HEK293 (cell line): Measurements from ENCODE around the gene DR1.

Experiments used
- AEBP2 ChIP-seq: fragments of 450-650 bp; formaldehyde crosslinking; IDR thresholded peaks from 2 replicates; pipeline ENCODE4 v1.5.1; 2016; ENCODE audit warnings: missing biosample characterization, missing genetic modification characterization, borderline replicate concordance
- ATF2 ChIP-seq: fragments of 450-650 bp; formaldehyde crosslinking; IDR thresholded peaks from 2 replicates; pipeline ENCODE4 v1.5.1; 2016; ENCODE audit warnings: missing biosample characterization, missing genetic modification characterization, low read depth
- GLI2 ChIP-seq: fragments of 450-650 bp; formaldehyde crosslinking; IDR thresholded peaks from 2 replicates; pipeline ENCODE4; 2017; ENCODE audit warnings: missing biosample characterization, missing genetic modification characterization, low read depth, borderline replicate concordance
- MZF1 ChIP-seq: fragments of 450-650 bp; formaldehyde crosslinking; IDR thresholded peaks from 2 replicates; pipeline ENCODE4 v1.5.1; 2017; ENCODE audit warnings: missing biosample characterization, missing genetic modification characterization, borderline replicate concordance
- OVOL3 ChIP-seq: fragments of 450-650 bp; formaldehyde crosslinking; IDR thresholded peaks from 2 replicates; pipeline ENCODE4 v1.5.1; 2016; ENCODE audit warnings: missing biosample characterization, missing genetic modification characterization
- SP7 ChIP-seq: fragments of 450-650 bp; formaldehyde crosslinking; IDR thresholded peaks from 2 replicates; pipeline ENCODE4 v1.5.1; 2016; ENCODE audit warnings: missing biosample characterization, missing genetic modification characterization
- WT1 ChIP-seq: fragments of 450-650 bp; formaldehyde crosslinking; IDR thresholded peaks from 2 replicates; pipeline ENCODE4 v1.5.1; 2016; ENCODE audit warnings: missing biosample characterization, missing genetic modification characterization
- ZBTB26 ChIP-seq: fragments of 450-650 bp; formaldehyde crosslinking; optimal IDR thresholded peaks from 2 replicates; pipeline ENCODE3; 2016; ENCODE audit warnings: missing biosample characterization, mild to moderate bottlenecking, missing genetic modification characterization
- ZNF138 ChIP-seq: fragments of 450-650 bp; formaldehyde crosslinking; IDR thresholded peaks from 2 replicates; pipeline ENCODE4 v1.5.1; 2016; ENCODE audit warnings: missing biosample characterization, missing genetic modification characterization, borderline replicate concordance
- ZNF19 ChIP-seq: fragments of 450-650 bp; formaldehyde crosslinking; IDR thresholded peaks from 2 replicates; pipeline ENCODE4; 2016; ENCODE audit warnings: missing biosample characterization, missing genetic modification characterization, low read depth
- ZNF211 ChIP-seq: fragments of 450-650 bp; formaldehyde crosslinking; IDR thresholded peaks from 2 replicates; pipeline ENCODE4 v1.5.1; 2016; ENCODE audit warnings: low read depth, missing biosample characterization, missing genetic modification characterization
- ZNF23 ChIP-seq: fragments of 450-650 bp; formaldehyde crosslinking; IDR thresholded peaks from 2 replicates; pipeline ENCODE4 v1.5.1; 2016; ENCODE audit warnings: missing biosample characterization, missing genetic modification characterization, borderline replicate concordance
- ZNF239 ChIP-seq: fragments of 450-650 bp; formaldehyde crosslinking; IDR thresholded peaks from 2 replicates; pipeline ENCODE4 v1.5.1; 2016; ENCODE audit warnings: missing biosample characterization, missing genetic modification characterization
- ZNF302 ChIP-seq: fragments of 450-650 bp; formaldehyde crosslinking; IDR thresholded peaks from 2 replicates; pipeline ENCODE4 v1.5.1; 2016; ENCODE audit warnings: missing biosample characterization, missing genetic modification characterization, low read depth
- ZNF501 ChIP-seq: fragments of 450-650 bp; formaldehyde crosslinking; IDR thresholded peaks from 2 replicates; pipeline ENCODE4 v1.5.1; 2016; ENCODE audit warnings: missing biosample characterization, missing genetic modification characterization
- ZNF510 ChIP-seq: fragments of 450-650 bp; formaldehyde crosslinking; IDR thresholded peaks from 2 replicates; pipeline ENCODE4 v1.5.1; 2018; ENCODE audit warnings: mild to moderate bottlenecking, missing genetic modification characterization, missing biosample characterization; ENCODE audit not compliant: insufficient replicate concordance
- ZNF529 ChIP-seq: fragments of 450-650 bp; formaldehyde crosslinking; IDR thresholded peaks from 2 replicates; pipeline ENCODE4 v1.5.1; 2017; ENCODE audit warnings: missing genetic modification characterization, missing biosample characterization; ENCODE audit not compliant: insufficient replicate concordance
- ZNF544 ChIP-seq: fragments of 450-650 bp; formaldehyde crosslinking; IDR thresholded peaks from 2 replicates; pipeline ENCODE4 v1.5.0; 2017; ENCODE audit warnings: missing biosample characterization, missing genetic modification characterization
- ZNF555 ChIP-seq: fragments of 450-650 bp; formaldehyde crosslinking; conservative IDR thresholded peaks from 2 replicates; pipeline ENCODE4 v1.5.1; 2017; ENCODE audit warnings: missing biosample characterization, mild to moderate bottlenecking, missing genetic modification characterization, inconsistent platforms
- ZNF560 ChIP-seq: fragments of 450-650 bp; formaldehyde crosslinking; IDR thresholded peaks from 2 replicates; pipeline ENCODE4 v1.5.1; 2017; ENCODE audit warnings: missing biosample characterization, missing genetic modification characterization, borderline replicate concordance
- ZNF596 ChIP-seq: fragments of 450-650 bp; IDR thresholded peaks from 2 replicates; pipeline ENCODE4 v1.5.0; 2018; ENCODE audit warnings: missing biosample characterization, mild to moderate bottlenecking, missing genetic modification characterization, moderate library complexity
- ZNF610 ChIP-seq: fragments of 450-650 bp; formaldehyde crosslinking; IDR thresholded peaks from 2 replicates; pipeline ENCODE4 v1.5.1; 2016; ENCODE audit warnings: missing biosample characterization, missing genetic modification characterization, borderline replicate concordance
- ZNF621 ChIP-seq: fragments of 450-650 bp; formaldehyde crosslinking; IDR thresholded peaks from 2 replicates; pipeline ENCODE4 v1.5.1; 2017; ENCODE audit warnings: missing biosample characterization, missing genetic modification characterization
- ZNF701 ChIP-seq: fragments of 450-650 bp; formaldehyde crosslinking; IDR thresholded peaks from 2 replicates; pipeline ENCODE4 v1.5.1; 2016; ENCODE audit warnings: missing biosample characterization, missing genetic modification characterization
- ZNF792 ChIP-seq: fragments of 450-650 bp; formaldehyde crosslinking; IDR thresholded peaks from 2 replicates; pipeline ENCODE4 v1.5.1; 2016; ENCODE audit warnings: missing biosample characterization, missing genetic modification characterization
- ZSCAN16 ChIP-seq: fragments of 450-650 bp; formaldehyde crosslinking; IDR thresholded peaks from 2 replicates; pipeline ENCODE4 v1.5.1; 2016; ENCODE audit warnings: missing biosample characterization, missing genetic modification characterization
- ZSCAN23 ChIP-seq: fragments of 450-650 bp; formaldehyde crosslinking; IDR thresholded peaks from 2 replicates; pipeline ENCODE4 v1.5.1; 2016; ENCODE audit warnings: missing biosample characterization, missing genetic modification characterization
- ZXDB ChIP-seq: fragments of 450-650 bp; formaldehyde crosslinking; IDR thresholded peaks from 2 replicates; pipeline ENCODE4 v1.5.1; 2016; ENCODE audit warnings: missing biosample characterization, missing genetic modification characterization
- TF ChIP-seq, protein P1 (sequence below): fragments of 450-650 bp; formaldehyde crosslinking; IDR thresholded peaks from 2 replicates; pipeline ENCODE4 v1.5.1; 2016; ENCODE audit warnings: missing biosample characterization, missing genetic modification characterization
- TF ChIP-seq, protein P2 (sequence below): fragments of 450-650 bp; formaldehyde crosslinking; IDR thresholded peaks from 2 replicates; pipeline ENCODE4 v1.5.1; 2016; ENCODE audit warnings: missing biosample characterization, missing genetic modification characterization

Gene DR1

GRCh38 chr1:93345633-93346420, at the start of gene DR1 (continued):
- TF ChIP-seq AEBP2 (tag by site-specific recombination) (no peak), ZNF610 (peak; percentile 74; the same call in 1 of the 2 replicates), ZNF510 (tag by site-specific recombination) (no peak), ZNF138 (tag by site-specific recombination) (no peak), ZNF701 (no peak), OVOL3 (tag by site-specific recombination) (no peak), ZNF302 (tag by site-specific recombination) (no peak), ZNF19 (tag by site-specific recombination) (no peak), ZNF555 (tag by site-specific recombination) (no peak), GLI2 (tag by site-specific recombination) (no peak), WT1 (tag by site-specific recombination) (peak; percentile 58; the same call in 1 of the 2 replicates), ATF2 (tag by site-specific recombination) (no peak), ZNF23 (tag by site-specific recombination) (no peak), ZSCAN23 (tag by site-specific recombination) (peak; percentile 86), ZNF211 (tag by site-specific recombination) (no peak), SP7 (tag by site-specific recombination) (peak; percentile 83), ZNF529 (tag by site-specific recombination) (no peak), ZNF544 (tag by site-specific recombination) (no peak), ZNF501 (peak; percentile 88), ZNF792 (tag by site-specific recombination) (no peak), ZNF560 (tag by site-specific recombination) (no peak), ZSCAN16 (0 out of 2 replicates have a peak, but pooled peaks have one; percentile 11), MZF1 (no peak), ZNF596 (0 out of 2 replicates have a peak, but pooled peaks have one; percentile 15), ZXDB (tag by site-specific recombination) (peak; percentile 89), ZNF239 (tag by site-specific recombination) (no peak), ZNF621 (tag by site-specific recombination) (no peak), ZBTB26 (tag by site-specific recombination) (peak; percentile 93)
- TF ChIP-seq, protein P1, sequence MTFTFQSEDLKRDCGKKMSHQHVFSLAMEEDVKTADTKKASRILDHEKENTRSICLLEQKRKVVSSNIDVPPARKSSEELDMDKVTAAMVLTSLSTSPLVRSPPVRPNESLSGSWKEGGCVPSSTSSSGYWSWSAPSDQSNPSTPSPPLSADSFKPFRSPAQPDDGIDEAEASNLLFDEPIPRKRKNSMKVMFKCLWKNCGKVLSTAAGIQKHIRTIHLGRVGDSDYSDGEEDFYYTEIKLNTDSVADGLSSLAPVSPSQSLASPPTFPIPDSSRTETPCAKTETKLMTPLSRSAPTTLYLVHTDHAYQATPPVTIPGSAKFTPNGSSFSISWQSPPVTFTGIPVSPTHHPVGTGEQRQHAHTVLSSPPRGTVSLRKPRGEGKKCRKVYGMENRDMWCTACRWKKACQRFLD (tag by site-specific recombination): no peak
- TF ChIP-seq, protein P2, sequence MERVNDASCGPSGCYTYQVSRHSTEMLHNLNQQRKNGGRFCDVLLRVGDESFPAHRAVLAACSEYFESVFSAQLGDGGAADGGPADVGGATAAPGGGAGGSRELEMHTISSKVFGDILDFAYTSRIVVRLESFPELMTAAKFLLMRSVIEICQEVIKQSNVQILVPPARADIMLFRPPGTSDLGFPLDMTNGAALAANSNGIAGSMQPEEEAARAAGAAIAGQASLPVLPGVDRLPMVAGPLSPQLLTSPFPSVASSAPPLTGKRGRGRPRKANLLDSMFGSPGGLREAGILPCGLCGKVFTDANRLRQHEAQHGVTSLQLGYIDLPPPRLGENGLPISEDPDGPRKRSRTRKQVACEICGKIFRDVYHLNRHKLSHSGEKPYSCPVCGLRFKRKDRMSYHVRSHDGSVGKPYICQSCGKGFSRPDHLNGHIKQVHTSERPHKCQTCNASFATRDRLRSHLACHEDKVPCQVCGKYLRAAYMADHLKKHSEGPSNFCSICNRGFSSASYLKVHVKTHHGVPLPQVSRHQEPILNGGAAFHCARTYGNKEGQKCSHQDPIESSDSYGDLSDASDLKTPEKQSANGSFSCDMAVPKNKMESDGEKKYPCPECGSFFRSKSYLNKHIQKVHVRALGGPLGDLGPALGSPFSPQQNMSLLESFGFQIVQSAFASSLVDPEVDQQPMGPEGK (tag by site-specific recombination): peak; percentile 93
